ENCODE measurements around the gene ADGRA1.

ADGRA1 gene

DNA sequence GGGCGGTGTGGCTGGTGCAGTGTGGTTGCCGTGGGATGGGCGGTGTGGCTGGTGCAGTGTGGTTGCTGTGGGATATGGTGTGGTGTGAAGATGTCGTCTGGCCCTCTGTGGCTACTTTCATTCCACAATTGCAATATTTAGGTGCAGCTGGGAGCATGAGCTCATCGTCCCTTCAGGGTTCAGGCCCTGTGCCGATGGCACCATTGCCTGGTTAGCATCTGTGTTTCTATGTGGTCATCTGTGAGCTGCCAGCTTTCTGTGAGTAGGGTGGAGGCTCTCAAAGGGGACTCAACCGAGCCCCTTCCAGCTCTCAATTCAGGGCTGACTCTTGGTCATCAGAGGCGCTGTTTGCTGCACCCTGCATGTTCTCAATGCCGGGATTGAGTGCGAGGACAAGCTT is 3.6 kb downstream of the ADGRA1 start:
- no peak for DNase-seq (ENCODE audit: low read depth)
- in situ Hi-C loops (cut with HindIII; ENCODE audit: low sequenced_read_pairs): no loop called here
- TF ChIP-seq, protein P1, sequence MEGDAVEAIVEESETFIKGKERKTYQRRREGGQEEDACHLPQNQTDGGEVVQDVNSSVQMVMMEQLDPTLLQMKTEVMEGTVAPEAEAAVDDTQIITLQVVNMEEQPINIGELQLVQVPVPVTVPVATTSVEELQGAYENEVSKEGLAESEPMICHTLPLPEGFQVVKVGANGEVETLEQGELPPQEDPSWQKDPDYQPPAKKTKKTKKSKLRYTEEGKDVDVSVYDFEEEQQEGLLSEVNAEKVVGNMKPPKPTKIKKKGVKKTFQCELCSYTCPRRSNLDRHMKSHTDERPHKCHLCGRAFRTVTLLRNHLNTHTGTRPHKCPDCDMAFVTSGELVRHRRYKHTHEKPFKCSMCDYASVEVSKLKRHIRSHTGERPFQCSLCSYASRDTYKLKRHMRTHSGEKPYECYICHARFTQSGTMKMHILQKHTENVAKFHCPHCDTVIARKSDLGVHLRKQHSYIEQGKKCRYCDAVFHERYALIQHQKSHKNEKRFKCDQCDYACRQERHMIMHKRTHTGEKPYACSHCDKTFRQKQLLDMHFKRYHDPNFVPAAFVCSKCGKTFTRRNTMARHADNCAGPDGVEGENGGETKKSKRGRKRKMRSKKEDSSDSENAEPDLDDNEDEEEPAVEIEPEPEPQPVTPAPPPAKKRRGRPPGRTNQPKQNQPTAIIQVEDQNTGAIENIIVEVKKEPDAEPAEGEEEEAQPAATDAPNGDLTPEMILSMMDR (IDR thresholded peaks at IDR 0.05; ENCODE audit: low read depth, low read length, missing control alignments): no peak
- H3K4me3 ChIP-seq (ENCODE audit: low read depth, low read length): no peak overlapping the region

DNA sequence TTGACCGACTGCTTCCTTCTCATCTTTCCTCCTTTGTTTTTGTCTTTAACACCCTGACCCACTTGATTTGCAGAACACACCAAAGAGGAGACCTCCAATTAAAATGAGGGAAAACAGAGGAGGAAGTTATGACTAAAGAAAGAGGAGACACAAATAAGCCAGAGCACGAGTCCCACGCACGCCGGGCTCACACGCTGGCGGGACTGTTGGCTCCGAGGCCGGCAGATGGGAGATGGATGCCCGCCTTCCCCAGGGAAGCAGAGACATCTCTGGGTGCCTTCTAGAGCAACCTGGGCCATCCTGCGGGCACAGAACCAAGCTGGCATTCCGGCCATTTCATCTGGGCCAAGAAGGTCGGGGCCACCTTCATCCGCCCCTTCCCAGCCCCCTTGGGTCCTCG is 5.6 kb downstream of the ADGRA1 start:
- no peak for DNase-seq (ENCODE audit: low read depth)
- H3K4me3 ChIP-seq (ENCODE audit: low read depth, low read length): no peak overlapping the region
- TF ChIP-seq, protein P1 (IDR thresholded peaks at IDR 0.05; ENCODE audit: low read depth, low read length, missing control alignments): no peak
- in situ Hi-C loops (cut with HindIII; ENCODE audit: low sequenced_read_pairs): no loop called here

DNA sequence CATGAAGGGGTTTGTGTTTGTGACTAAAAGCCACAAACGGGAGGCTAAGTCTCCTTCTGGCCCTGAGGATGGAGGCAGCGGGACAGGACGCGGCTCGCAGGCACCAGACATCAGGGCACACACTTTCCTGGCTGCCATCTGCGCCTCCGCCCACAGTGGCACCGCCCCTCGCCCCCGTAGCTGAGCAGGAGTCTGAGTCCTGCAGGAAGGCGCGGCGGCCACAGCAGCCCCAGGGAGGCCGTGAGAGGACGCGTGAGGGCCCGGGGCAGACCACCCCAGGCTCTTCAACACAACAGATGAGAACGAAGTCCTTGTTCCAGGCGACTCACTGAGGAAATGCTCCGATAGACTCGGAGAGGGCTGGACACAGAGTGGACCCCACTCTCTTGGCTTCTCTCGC is 6.6 kb downstream of the ADGRA1 start:
- TF ChIP-seq, protein P1 (IDR thresholded peaks at IDR 0.05; ENCODE audit: low read depth, low read length, missing control alignments): no peak
- H3K4me3 ChIP-seq (ENCODE audit: low read depth, low read length): no peak overlapping the region
- in situ Hi-C loops (cut with HindIII; ENCODE audit: low sequenced_read_pairs): no loop called here
- DNase-seq (ENCODE audit: low read depth): no peak

GRCh38 chr10:133094866-133095265 is 7.1 kb downstream of the ADGRA1 start:
- no peak for DNase-seq (ENCODE audit: low read depth)
- in situ Hi-C loops (cut with HindIII; ENCODE audit: low sequenced_read_pairs): no loop called here
- TF ChIP-seq, protein P1 (IDR thresholded peaks at IDR 0.05; ENCODE audit: low read depth, low read length, missing control alignments): no peak

GRCh38 chr10:133095586-133095985 is 7.9 kb downstream of the ADGRA1 start:
- in situ Hi-C loops (cut with HindIII; ENCODE audit: low sequenced_read_pairs): no loop called here
- TF ChIP-seq, protein P1 (IDR thresholded peaks at IDR 0.05; ENCODE audit: low read depth, low read length, missing control alignments): no peak
- no peak overlapping the region for H3K4me3 ChIP-seq (ENCODE audit: low read depth, low read length)
- no peak for DNase-seq (ENCODE audit: low read depth)

More at GRCh38 chr10:133094866-133095265, 7.1 kb downstream of the ADGRA1 start:
- H3K4me3 ChIP-seq (ENCODE audit: low read depth, low read length): no peak overlapping the region

DNA sequence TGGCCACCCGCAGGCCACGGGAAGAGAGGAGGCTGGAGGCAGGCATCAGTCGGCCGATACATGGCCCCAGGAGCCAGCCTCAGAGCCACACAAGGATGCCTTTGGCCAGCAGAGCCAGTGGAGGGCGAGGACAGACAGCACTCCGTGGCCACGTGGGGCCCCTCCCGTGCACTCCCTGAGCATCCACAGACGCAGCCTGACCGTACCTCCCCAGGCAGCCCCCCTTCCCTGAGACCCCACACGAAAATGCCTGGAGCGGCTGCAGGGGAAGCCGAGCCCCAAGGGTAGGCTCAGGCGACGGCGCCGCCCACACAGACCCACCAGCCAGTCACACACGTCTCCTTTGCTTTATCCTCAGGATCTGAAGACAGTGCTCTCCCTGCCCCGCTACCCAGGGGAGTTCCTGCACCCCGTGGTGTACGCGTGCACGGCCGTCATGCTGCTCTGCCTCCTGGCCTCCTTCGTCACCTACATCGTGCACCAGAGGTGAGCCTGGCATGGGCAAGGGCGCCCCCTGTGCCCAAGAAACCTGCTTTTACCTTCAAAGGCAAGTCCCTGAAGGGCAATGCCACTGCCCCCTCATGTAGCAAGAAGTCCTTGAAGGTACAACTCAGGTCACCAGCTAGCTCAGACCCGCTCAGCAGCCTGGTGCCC is 9.0 kb downstream of the ADGRA1 start:
- in situ Hi-C loops (cut with HindIII; ENCODE audit: low sequenced_read_pairs): no loop called here
- no peak for DNase-seq (ENCODE audit: low read depth)
- TF ChIP-seq, protein P1 (IDR thresholded peaks at IDR 0.05; ENCODE audit: low read depth, low read length, missing control alignments): no peak
- H3K4me3 ChIP-seq (ENCODE audit: low read depth, low read length): no peak overlapping the region
